Neural cell (in vitro differentiated cells): ENCODE data around the gene ZC3H12D.

Source experiments
- CTCF ChIP-seq: fragments of 450-650 bp; IDR thresholded peaks from 2 replicates; pipeline ENCODE4 v1.5.1; 2014; ENCODE audit warnings: antibody characterized with exemption, mild to moderate bottlenecking, moderate library complexity; ENCODE audit not compliant: poor library complexity, severe bottlenecking
- MXI1 ChIP-seq: fragments of 450-650 bp; conservative IDR thresholded peaks from 2 replicates; pipeline ENCODE4 v1.6.1; 2014; ENCODE audit warnings: antibody characterized with exemption, mild to moderate bottlenecking; ENCODE audit not compliant: poor library complexity, severe bottlenecking

- TF ChIP-seq CTCF (no peak), MXI1 (no peak)
Measured at GRCh38 chr6:149471801-149472200, 13.0 kb downstream of the ZC3H12D start.
